DMS53 treated with DMSO at 0.1 percent for 48 hours (cell line): ENCODE data around the gene OSGEP.

Experiments
- DNase-seq: peaks from one replicate; lab custom pipeline; 2025; ENCODE audit not compliant: unreplicated experiment; lab: John Stamatoyannopoulos, UW

The OSGEP gene

DNA sequence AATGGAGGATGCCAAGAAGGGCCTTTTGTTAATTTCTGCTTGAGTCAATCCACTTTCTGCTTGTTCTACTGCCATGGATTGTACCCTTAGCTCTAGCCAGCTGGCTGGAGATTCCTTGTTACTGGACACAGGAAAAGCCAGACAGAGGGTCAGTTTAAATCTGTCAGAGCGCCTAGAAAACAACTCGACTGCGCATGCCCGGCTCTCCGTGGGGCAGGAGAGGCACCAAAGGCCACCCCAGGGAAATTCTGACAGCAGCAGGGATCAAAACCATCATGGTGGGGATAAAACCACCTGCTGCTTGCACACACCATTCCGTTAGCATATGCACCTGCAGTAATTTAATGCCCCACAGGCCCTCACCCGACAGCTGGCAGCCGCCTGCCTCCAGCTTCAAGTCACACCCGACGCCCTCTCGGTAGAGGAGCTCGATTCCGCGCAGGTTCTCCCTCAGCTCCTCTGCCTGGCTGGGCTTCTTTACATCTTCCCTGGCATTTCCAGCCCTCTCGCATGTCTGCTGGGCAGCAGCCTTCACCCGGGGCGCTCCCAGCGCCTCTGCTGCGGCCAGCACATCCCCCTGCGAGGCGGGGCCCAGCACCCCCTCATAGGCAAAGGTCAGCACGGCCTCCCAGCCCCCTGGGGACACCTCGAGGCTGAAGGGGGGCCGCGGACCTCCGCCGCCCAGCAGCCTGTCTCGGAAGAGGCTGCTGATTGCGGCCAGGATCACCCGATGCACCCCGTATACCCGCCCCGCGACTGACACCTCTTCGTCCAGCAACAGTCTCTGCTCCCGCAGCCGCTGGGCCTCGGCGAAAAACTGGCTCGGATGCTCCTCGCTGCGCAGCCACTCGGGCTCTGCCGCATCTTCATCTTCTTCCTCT is 19.7 kb downstream of the OSGEP start:
- no peak for DNase-seq

DNA sequence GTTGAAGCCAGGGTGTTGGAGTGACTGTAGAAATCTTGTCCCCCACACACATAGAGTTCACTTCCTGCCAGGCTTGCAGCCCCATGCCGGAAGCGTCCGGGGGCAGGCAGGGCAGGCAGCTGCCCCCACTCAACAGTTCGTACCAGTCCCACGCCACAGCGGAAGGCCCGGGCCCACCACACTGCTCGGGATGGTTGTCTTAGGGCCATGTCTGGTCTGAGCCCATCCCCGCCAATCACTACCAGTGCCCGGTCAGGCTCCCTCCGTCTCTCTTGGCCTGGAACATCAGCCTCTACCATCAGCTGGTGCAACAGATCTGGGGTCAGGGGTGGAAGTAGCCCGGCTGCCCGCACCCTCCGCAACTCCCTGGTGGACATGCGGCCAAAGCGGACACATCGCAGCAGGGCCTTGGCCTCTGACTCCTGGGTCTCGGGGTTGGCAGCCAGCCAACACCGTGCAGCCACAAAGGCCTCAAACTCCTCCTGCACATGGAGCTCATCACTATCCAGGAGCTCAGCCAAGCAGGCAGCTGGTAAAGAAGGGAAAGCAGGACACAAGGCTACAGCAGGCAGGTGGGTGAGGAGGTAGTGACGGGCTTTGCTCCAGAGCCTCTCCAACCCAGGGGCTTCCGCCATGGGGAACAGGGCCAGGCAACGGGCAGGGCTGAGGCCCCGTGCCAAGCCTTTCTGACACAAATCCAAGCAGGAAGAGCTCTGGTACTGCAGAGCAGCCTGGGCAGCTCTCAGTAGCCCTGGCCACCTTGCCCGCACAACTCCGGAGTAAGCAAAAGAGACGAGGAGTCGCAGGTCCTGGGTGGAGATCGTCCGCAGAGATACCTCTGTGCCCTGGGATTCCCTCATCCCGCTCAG is 24.6 kb downstream of the OSGEP start:
- DNase-seq: no peak

DNA sequence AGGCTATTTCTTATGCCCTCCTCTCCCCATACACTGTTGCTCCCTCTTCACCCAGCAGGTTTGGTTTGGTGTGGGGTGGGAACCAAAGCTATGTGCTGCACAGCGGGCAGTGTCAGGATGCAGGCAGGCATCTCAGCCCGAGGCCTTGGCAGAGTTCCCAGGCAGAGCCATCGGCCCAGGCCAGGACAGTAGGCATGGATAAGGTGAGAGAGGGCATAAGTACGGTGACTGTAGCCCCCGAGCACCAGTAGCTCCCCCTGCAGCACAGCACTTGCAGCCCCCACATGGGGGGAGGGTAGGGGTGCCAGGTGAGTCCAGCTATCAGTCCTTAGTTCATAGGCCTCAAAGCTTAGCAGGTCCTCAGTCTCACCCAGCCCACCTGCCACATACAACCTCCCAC is 25.8 kb downstream of the OSGEP start:
- DNase-seq: no peak

DNA sequence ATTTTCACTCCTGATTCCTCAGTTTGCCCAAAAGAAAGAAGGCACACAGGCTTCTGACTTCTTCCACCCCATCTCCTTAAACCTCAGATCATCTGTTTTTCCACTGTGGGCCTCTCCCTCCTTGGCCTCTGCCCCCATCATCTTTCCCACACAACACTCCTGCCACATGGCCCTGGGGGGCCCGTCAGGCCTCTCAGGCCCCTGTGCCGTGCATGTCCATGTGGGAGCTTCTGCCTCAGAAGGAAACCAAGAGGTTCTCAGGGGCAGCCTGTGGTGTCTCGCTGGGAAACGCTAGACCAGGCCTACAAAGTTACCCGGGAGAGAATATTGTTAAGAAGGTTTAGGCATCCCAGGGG is 26.6 kb downstream of the OSGEP start:
- DNase-seq: no peak

DNA sequence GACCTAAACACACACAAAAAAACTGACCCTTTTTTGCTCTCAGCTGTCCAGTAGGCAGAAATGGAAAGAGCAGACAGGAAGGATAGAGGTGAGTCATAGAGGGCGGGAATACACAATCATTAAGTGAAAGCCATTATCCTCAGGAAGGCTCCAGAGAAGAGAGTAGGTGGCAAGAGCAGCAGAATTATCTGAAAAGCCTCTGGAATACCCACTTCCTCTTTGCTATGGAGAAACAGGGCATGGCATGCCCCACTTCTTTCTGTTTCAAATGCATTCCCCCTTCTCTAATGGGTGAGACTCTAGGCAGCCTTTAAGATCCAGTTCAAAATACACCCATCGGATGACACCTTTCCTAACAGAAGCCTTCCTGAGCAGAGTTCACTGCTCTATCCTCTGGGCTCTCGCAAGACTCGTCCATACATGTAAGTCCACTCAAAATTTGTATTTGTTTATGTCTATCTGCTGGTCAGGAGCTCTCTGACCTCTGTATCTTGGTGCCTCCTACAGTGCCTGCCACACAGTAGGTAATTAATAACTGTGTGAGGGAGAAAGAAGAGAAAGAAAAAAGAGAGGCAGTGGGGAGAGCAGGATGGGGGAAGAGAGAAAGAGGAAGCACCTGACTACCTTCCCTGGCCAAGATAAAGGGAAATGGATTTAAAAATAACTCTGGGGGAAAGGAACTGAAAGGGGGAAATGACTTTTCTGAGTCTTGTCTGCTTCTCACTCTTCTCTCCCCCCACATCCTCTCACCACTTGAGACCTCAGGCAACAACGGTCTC is 27.2 kb downstream of the OSGEP start:
- DNase-seq: peak; percentile 27

DNA sequence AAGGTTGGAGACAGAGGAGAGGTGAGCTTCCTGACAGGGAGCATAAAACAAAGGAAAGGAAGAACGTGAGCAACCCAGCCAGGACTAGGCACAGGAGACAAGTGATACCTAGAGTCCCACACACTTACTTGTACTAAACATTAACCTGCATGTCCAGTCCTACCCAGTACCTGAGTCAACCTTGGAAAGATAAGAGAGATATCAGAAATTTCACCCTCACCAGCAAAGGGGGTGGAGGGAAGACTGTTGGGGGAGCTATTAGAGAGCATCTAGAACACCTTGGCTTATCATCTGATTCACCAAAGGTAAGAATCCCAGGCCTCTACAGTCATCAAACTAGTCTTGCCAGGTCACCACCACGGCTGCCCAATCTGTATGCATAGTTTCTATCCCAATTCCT is 29.8 kb downstream of the OSGEP start:
- no peak for DNase-seq

DNA sequence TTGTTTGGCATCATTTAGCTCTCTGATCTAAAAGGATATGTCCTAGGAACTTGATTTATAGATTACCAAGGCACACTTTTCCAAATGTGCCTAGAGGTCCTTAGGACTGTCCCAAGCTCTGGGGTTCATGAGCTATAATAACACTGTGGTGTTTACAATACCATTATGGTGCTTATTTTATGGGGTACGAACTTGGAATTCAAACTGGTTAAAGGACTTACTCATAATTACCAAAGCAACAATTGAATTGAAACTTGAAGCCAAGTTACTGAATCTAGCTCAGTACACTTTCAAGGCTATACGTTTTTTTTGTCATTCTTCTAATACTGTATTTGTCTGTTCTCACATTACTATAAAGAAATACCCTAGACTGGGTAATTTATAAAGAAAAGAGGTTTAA is 31.7 kb downstream of the OSGEP start:
- no peak for DNase-seq

DNA sequence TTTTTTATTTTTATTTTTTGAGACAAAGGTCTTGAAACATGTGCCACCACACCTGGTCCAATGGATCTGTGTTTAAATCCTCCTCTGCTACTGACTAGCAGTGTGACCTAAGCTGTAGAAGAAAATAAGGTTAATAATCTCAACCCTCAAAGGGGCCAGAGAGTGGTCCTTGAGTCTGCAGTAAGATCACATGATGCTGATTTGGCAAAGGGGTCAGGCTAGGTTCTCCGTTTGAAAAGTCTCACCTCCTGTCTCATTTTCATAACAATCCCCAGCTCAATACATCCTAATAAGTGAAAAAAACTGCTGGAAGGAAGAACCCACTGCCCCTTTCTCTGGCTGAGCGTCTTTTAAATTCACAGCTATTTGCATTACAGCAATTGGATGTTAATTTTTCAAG is 33.3 kb downstream of the OSGEP start:
- no peak for DNase-seq

DNA sequence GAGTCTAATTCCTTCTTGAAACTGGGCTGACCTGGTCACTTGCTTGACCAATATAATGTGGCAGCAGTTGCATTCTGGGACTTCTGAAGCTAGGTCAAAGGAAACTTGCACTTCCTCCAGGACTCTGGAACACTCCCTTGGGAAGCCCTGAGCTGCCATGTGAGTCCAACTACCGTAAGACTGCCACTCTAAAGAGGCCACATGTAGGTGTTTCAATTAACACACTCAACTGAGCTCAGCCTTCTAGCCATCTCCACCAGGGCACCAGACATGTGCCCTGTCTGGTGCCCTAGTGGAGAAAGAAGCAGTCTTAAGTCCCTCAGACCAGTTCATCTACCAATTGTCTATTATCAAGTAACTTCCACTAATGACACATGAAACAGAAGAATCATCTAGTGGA is 35.2 kb downstream of the OSGEP start:
- DNase-seq: no peak

DNA sequence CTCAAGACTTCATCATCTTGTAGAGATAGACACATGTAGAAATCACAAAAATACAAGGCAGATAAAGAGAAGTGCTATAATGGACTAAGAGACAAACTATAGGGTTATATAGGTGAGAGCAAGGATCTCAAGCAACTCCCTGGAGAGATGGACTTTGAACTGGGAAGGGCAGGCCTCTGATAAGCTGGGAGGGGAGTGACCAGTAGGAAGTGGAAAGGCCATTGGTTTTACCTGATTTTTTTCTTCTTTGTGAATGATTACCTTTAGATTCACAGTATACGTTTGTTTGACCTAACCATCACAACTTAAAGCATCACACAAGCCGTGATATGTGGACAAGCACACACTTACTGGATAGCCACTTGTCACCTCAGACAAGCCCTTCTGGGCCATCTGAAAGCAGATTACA is 36.1 kb downstream of the OSGEP start:
- DNase-seq: no peak

DNA sequence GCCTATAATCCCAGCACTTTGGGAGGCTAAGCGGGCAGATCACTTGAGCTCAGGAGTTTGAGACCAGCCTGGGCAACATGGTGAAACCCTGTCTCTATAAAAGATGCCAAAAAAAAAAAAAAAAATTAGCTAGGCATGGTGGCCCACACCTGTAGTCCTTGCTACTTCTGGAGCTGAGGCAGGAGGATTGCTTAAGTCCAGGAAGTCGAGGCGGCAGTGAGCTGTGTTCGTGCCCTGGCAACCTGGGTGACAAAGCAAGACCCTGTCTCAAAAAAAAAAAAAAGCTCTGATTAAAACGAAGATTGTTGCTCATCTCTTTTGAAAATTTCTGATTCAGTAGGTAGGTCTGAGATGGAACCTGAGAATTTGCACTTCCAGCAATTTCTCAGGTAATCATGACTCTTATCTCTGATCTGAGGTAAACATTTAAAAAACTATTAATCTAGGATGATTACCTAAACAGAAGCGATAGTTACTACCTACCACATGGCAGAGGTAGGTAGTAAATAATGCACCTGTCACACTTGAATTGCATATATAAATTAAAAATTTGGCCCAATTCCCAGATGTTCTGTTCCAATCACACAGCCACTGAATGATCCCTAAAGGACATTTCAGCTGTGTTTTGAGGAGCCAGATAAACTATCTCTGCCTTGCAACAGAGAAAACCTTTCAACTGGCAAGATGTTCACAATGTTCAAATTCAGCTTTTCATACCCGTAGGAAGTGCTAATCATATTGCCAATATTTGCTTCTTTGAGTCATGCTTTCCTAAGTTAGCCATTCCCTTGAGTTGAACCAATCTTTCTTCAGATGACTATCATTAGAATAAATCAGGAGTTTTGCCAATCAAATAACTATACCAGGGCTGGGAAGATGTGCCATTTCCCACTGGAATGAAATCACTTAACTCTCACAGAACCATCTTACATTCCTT is 37.1 kb downstream of the OSGEP start:
- DNase-seq: no peak

DNA sequence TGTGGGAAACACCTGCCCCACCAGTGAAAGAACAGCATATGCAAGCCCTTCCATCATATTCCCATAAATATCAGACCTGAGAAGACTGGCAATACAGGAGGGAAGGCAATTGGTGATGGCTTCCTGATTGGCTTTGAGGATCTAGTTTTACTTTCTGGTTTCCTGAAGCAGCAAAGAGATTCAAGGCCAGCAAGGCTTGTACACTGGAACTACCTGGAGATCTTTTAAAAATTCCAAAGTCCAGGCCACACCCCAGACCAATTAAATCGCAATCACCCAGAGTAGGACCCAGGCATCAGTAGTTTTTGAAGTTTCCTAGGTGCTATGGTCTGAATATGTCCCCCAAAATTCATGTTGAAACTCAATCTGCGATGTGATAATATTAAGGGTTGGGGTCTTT is 38.4 kb downstream of the OSGEP start:
- no peak for DNase-seq

DNA sequence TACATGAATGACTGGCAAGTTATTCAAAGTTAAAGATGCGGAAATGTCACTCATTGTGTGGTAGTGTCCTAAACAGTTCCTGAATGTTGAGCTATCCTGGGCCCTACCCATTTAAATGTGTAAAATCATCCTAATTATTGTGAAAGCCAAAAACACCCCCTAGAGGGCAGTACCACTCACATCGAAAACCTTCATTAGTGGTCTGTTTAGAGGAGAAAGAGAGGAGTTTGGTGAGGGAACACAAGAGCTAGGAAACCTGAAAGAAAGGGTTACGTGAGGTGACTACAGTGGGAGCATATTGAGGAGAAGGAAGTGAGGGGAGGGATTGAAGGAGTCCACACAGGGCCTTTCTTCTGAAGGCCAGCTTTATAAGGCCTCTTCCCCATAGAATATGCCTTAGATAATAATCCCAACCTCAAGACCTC is 38.8 kb downstream of the OSGEP start:
- DNase-seq: peak; percentile 2

DNA sequence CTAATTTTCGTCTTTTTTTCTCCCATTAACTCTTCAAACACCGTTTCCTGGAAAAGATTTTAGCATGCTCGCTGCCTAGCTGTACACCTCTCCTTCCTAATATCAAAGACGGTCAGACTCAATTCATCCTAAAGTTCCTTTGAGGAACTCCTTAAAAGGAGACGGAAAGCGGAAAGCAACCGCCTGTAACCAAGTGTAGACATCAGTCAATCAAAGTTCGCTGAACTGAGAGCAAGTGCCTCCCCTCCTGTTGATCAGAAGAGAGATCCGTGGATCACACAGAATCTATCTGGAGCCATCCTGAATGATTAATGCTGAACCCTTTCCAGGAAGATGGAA is 40.9 kb downstream of the OSGEP start:
- no peak for DNase-seq

DNA sequence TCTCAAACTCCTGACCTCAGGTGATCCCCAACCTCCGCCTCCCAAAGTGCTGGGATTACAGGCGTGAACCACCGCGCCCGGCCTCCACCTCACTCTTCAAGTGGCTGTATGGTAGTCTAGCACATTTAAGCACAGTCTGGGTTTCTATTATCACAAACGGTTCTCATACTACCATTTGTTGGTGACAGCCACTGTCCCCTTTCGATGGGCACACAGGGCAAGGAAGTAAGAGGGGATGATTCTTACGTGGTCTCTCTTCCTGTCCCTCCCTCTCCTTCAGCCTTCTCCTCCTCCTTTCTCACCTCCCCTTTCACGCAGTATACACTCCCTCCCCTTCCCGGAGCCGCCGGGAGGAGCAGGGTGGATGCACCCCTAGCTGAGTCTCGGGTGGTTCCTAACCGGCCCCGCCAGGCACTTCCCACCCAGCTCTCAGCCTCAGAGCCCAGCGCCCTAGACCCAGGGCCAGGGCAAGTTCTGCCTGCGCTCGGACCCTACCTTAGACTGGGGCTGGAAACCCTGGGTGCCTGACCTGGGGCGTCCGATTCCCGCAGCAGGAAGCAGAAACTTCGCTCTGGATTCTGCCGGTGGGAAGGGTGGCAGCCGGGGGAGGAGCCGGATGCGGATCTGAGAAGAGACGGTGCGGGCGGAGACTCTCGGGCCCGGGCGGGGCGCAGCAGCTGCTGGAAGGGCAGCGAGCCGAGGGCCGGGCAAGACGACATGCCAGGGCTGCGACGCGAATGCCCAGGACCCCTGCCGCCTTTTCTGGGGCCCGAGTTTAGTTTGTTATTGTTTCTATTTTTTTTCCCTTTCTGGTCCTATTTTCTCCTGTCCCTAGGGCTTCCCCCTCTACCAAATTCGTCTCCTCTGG is 41.5 kb downstream of the OSGEP start, which contains the start of gene TEP1:
Gene TEP1, minus strand, starts transcription at position 626 of the 868 bp plus-strand sequence. CDS start 5,062 bp downstream, outside the sequence.
- peak; percentile 34 for DNase-seq

DNA sequence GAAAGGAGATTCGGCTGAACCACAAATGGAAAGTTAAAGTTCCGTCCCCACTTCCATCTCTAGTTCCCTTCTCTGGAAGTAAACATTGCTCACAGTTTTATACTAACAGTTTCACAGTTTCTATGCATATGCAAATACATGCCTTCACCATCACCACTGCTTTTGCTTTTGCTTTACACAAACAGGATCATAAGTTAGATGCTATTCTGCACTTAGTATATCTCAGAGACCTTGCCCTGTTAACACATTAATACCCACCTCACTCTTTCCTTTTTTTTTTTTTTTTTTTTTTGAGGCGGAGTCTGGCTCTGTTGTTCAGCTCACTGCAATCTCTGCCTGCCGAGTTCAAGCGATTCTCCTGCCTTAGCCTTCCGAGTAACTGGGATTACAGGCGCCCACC is 42.2 kb downstream of the OSGEP start:
- no peak for DNase-seq

DNA sequence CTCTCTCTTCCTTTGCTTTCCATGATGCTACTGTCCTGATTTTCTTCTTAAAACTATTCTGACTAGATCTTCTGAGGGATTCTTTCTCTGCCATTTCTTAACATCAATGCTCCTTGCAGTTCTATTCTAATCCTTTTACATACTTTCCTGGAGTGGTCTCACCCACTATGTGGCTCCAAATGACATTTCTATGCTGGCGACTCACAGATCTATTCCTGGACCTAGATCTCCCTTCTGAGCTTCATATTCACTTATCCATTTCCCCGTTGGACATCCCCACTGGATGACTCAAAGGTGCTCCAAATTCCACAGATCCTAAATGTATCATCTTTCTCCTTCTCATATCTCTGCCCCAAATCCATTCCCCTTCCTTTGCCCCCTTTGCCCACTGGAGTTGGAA is 45.4 kb downstream of the OSGEP start:
- DNase-seq: no peak

DNA sequence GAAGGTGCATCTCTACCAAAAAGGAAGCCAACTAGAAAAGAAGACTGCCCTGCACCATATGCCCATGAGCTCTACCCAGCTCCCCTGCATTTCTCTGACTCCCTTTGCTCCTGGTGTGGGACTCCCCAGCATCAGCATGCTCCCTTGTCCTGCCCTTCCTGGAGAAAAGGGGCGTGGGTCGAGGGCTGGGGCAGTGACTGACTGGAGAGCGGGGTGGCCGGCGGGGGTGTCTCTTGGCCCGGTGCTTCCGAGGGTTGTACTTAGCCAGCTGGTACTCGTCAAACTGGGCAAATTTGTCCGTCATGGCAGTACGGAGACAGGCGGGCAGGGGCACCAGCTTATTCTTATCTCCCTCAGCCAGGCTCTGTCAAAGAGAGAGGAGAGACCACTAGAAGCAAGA is 51.1 kb downstream of the OSGEP start:
- DNase-seq: no peak

DNA sequence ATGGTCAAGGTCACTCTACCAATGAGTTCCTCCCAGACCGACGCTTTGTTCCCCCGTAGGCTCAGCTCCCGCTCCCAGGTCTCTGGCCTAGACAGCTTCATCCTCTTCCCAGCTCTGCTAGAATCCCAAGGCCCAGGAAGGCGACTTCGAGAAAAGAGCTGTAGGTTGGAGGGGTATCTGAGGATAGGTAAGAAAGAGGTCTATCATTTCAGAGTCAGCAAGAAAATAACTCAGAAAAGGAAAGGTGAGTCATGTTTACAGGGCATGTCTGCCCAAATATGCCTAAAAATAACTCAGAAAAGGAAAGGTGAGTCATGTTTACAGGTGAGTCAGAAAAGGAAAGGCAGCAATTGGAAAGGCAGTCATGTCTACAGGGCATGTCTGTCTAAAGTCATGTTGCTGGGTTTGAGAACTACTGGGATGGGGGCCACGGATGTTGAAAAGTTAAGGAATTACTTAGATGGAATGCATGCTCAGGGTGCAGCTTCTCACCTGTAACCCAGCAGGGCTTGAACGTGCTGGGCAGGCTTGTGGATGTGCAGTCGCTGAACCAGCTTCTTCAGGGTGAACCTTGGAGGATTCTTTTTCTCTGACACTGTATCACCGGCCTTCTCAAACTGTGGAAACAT is 53.5 kb downstream of the OSGEP start:
- DNase-seq: peak; percentile 8
